HCT116 (cell line): Measurements from ENCODE around the gene ZP1. TPM values are rescaled to one million over a fixed set of nuclear protein-coding genes. Genes with fewer than 3 reads are reported as not detected.
A peak's percentile ranks its signal among the peaks of the same experiment; 100 is the strongest.

Source experiments
- ATAC-seq: fragments of 200-7000 bp; cut with Tn5 transposase; 2 replicates; pipeline ENCODE4 v1.9.1; 2020; ENCODE audit warnings: mild to moderate bottlenecking, moderate library complexity
- BruUV-seq: library from RNA; stranded (reverse); fragments of 400-500 nt; replicated peaks from 2 replicates; lab custom pipeline; 2021; lab: Mats Ljungman, UMichigan
- CTCF ChIA-PET: fragments of 300-600 bp; sonication (Branson Sonifier 250); formaldehyde crosslinking; loops from one replicate; lab custom pipeline; 2021; ENCODE audit warnings: antibody characterized with exemption; lab: Charles Lee
- POLR2A ChIA-PET: fragments of 300-600, 350-600 bp; sonication (Branson Sonifier 250); formaldehyde crosslinking; loops from one replicate; lab custom pipeline; 2021; ENCODE audit warnings: antibody characterized with exemption; lab: Charles Lee
- RAD21 ChIA-PET, 2 experiments: fragments of 300-600 bp; sonication (Branson Sonifier 250); formaldehyde crosslinking; loops; one replicate each; lab custom pipeline; 2023; ENCODE audit warnings: low total read pairs in 2 of 2; ENCODE audit not compliant: uncharacterized antibody in 2 of 2, unreplicated experiment in 2 of 2, low non-redundant PET in 1 of 2; lab: Charles Lee
- DNase-seq: peaks from one replicate; pipeline ENCODE4 v3.0.0-alpha.2; 2010; ENCODE audit warnings: low read depth, low spot score
- H2AFZ ChIP-seq: fragments of 200-600 bp; shearing (Covaris generic), sonication (generic); 2 replicates; pipeline ENCODE4 v1.6.1; 2017; ENCODE audit warnings: low read depth, mixed run types, mixed read lengths, antibody characterized with exemption, low read length; ENCODE audit not compliant: poor library complexity, severe bottlenecking
- H3K27ac ChIP-seq: 2 replicates; pipeline ENCODE4 v1.5.1; 2012; ENCODE audit warnings: low read depth, low read length
- H3K27me3 ChIP-seq: fragments of 200-600 bp; sonication (generic); 2 replicates; pipeline ENCODE4 v1.6.1; 2016; ENCODE audit warnings: mixed run types, low read length, mixed read lengths; ENCODE audit not compliant: insufficient read depth
- H3K36me3 ChIP-seq, 2 experiments: fragments of 200-500 bp in 1 of 2; fragments of 200-600 bp in 1 of 2; sonication (Bioruptor generic) in 1 of 2; sonication (generic) in 1 of 2; 2 replicates each; pipeline versions ENCODE4 v1.5.1 to v1.6.1; 2014 to 2016; ENCODE audit warnings: low read length in 2 of 2, inconsistent platforms in 1 of 2, mixed read lengths in 1 of 2, mixed run types in 1 of 2; ENCODE audit not compliant: insufficient read depth in 2 of 2, control insufficient read depth in 1 of 2
- H3K4me1 ChIP-seq, 2 experiments: fragments of 200-600 bp in 1 of 2; sonication (generic) in 1 of 2; 2 replicates each; pipeline versions ENCODE4 v1.5.1 to v1.6.1; 2012 to 2017; ENCODE audit warnings: low read length in 2 of 2, inconsistent platforms in 1 of 2, mild to moderate bottlenecking in 1 of 2, mixed read lengths in 1 of 2, mixed run types in 1 of 2, moderate library complexity in 1 of 2; ENCODE audit not compliant: insufficient read depth in 2 of 2, control insufficient read depth in 1 of 2
- H3K4me2 ChIP-seq: fragments of 200-600 bp; sonication (generic); 2 replicates; pipeline ENCODE4 v1.6.1; 2017; ENCODE audit warnings: mixed run types, low read length, mixed read lengths
- H3K4me3 ChIP-seq, 2 experiments: fragments of 200-600 bp in 1 of 2; sonication (generic) in 1 of 2; replicated peaks in 1 of 2; 2 replicates each; pipeline ENCODE4 v1.5.1; 2011 to 2016; ENCODE audit warnings: low read length in 2 of 2, control low read depth in 1 of 2, low read depth in 1 of 2, mild to moderate bottlenecking in 1 of 2, mixed read lengths in 1 of 2, mixed run types in 1 of 2
- H3K79me2 ChIP-seq: fragments of 200-600 bp; sonication (generic); 2 replicates; pipeline ENCODE4 v1.6.1; 2017; ENCODE audit warnings: mild to moderate bottlenecking, mixed run types, low read length, moderate library complexity, mixed read lengths; ENCODE audit not compliant: insufficient read depth
- H3K9ac ChIP-seq: fragments of 200-600 bp; sonication (generic); 2 replicates; pipeline ENCODE4 v1.6.1; 2016; ENCODE audit warnings: low read length, mixed read lengths
- H3K9me2 ChIP-seq: fragments of 200-600 bp; sonication (generic), shearing (Covaris generic); 2 replicates; pipeline ENCODE4 v1.6.1; 2017; ENCODE audit warnings: mixed run types, mild to moderate bottlenecking, moderate library complexity; ENCODE audit not compliant: insufficient read depth
- H3K9me3 ChIP-seq, 2 experiments: fragments of 200-500 bp in 1 of 2; fragments of 200-600 bp in 1 of 2; sonication (Bioruptor generic) in 1 of 2; sonication (generic) in 1 of 2; 2 replicates each; pipeline ENCODE4 v1.6.1; 2014 to 2017; ENCODE audit warnings: low read length in 2 of 2, mixed read lengths in 2 of 2, inconsistent platforms in 1 of 2, low read depth in 1 of 2, mild to moderate bottlenecking in 1 of 2, mixed run types in 1 of 2, moderate library complexity in 1 of 2; ENCODE audit not compliant: control insufficient read depth in 1 of 2, insufficient read depth in 1 of 2
- H4K20me1 ChIP-seq: fragments of 200-600 bp; sonication (generic), shearing (Covaris generic); 2 replicates; pipeline ENCODE4 v1.6.1; 2017; ENCODE audit warnings: mixed run types, mild to moderate bottlenecking, moderate library complexity; ENCODE audit not compliant: insufficient read depth
- CBX3 ChIP-seq: IDR thresholded peaks from 2 replicates; pipeline ENCODE4 v1.6.1; 2012; ENCODE audit warnings: low read depth
- ELF1 ChIP-seq: IDR thresholded peaks from 2 replicates; pipeline ENCODE4 v1.6.1; 2012; ENCODE audit warnings: low read depth, borderline replicate concordance
- FOSL1 ChIP-seq: IDR thresholded peaks from 2 replicates; pipeline ENCODE4 v1.6.1; 2012; ENCODE audit warnings: low read depth
- POLR2A ChIP-seq: IDR thresholded peaks from 2 replicates; pipeline ENCODE4 v1.7.0; 2011; ENCODE audit warnings: borderline replicate concordance; ENCODE audit not compliant: insufficient read depth, insufficient read length; ENCODE audit errors: extremely low read depth
- POLR2AphosphoS5 ChIP-seq: IDR thresholded peaks from 2 replicates; pipeline ENCODE4 v1.6.1; 2011; ENCODE audit warnings: mild to moderate bottlenecking, low read depth, low read length, moderate library complexity
- SRF ChIP-seq: IDR thresholded peaks from 2 replicates; pipeline ENCODE4 v1.6.1; 2012; ENCODE audit warnings: low read depth
- TCF7L2 ChIP-seq: IDR thresholded peaks from 2 replicates; pipeline ENCODE4 v1.7.0; 2011; ENCODE audit warnings: borderline replicate concordance, inconsistent platforms; ENCODE audit not compliant: insufficient read depth, insufficient read length; ENCODE audit errors: extremely low read depth
- intact Hi-C: fragments of 100-400 bp; cut with micrococcal nuclease; formaldehyde crosslinking; loops from 2 replicates; pipeline ENCODE4 v1.10.0; 2022
- total RNA-seq: library from RNA; stranded (reverse); gene quantifications from one replicate; pipeline ENCODE4 v1.2.1, GENCODE V29; 2021; ENCODE audit not compliant: unreplicated experiment
- TF ChIP-seq, protein P1 (sequence below), 3 experiments: fragments of 200-600 bp in 1 of 3; sonication (generic) in 1 of 3; IDR thresholded peaks in 2 of 3; conservative IDR thresholded peaks in 1 of 3; 2 replicates each; pipeline ENCODE4 v1.5.1; 2012 to 2017; ENCODE audit warnings: low read depth in 2 of 3, low read length in 2 of 3, antibody characterized with exemption in 1 of 3, borderline replicate concordance in 1 of 3, control low read depth in 1 of 3, mild to moderate bottlenecking in 1 of 3, mixed read lengths in 1 of 3, mixed run types in 1 of 3, moderate library complexity in 1 of 3; ENCODE audit not compliant: insufficient read depth in 1 of 3
- TF ChIP-seq, protein P2 (sequence below): IDR thresholded peaks from 2 replicates; pipeline ENCODE4 v1.6.1; 2012

ZP1 gene
- total RNA-seq, 1 experiment from 2014 or later: not detected

DNA sequence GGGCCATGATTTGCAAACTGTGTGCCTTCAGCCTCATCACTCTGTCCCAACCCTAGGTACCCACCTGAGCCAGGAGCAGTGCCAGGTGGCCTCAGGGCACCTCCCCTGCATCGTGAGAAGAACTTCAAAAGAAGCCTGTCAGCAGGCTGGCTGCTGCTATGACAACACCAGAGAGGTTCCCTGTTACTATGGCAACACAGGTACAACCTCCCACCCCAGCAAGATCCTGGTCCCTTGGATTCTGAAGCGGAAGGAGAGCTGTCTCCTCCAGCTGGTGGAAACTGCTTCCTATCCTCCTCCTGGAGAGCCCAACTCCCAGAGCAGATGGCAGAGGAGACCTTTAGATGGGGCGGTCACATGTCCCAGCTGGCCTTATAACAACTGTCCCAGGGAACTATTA is 2.9 kb downstream of the ZP1 start:
- Histone ChIP-seq H2AFZ (no peak overlapping the region), H4K20me1 (no peaks in the 10 kb centered on the region), H3K4me3 (no peak overlapping the region), H3K4me2 (no peak overlapping the region), H3K9me3 (no peaks in the 10 kb centered on the region), H3K79me2 (no peaks in the 10 kb centered on the region), H3K9me2 (no peaks in the 10 kb centered on the region), H3K27ac (no peak overlapping the region), H3K27me3 (no peaks in the 10 kb centered on the region), H3K9ac (no peak overlapping the region), H3K4me1 (peaks cover 0 to 4% of the 10 kb centered on the region in 2 experiments; a peak in 2 of 4 replicates), H3K36me3 (no peaks in the 10 kb centered on the region)
- no peak for TF ChIP-seq SRF
- TF ChIP-seq POLR2AphosphoS5: no peak
- no peak for TF ChIP-seq ELF1
- TF ChIP-seq POLR2A: no peak
- TF ChIP-seq, protein P1, sequence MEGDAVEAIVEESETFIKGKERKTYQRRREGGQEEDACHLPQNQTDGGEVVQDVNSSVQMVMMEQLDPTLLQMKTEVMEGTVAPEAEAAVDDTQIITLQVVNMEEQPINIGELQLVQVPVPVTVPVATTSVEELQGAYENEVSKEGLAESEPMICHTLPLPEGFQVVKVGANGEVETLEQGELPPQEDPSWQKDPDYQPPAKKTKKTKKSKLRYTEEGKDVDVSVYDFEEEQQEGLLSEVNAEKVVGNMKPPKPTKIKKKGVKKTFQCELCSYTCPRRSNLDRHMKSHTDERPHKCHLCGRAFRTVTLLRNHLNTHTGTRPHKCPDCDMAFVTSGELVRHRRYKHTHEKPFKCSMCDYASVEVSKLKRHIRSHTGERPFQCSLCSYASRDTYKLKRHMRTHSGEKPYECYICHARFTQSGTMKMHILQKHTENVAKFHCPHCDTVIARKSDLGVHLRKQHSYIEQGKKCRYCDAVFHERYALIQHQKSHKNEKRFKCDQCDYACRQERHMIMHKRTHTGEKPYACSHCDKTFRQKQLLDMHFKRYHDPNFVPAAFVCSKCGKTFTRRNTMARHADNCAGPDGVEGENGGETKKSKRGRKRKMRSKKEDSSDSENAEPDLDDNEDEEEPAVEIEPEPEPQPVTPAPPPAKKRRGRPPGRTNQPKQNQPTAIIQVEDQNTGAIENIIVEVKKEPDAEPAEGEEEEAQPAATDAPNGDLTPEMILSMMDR (IDR thresholded peaks at IDR 0.05 in 2 of 3, conservative IDR thresholded peaks at IDR 0.05 in 1 of 3; ENCODE audit: borderline replicate concordance in 1 of 3, insufficient read depth in 1 of 3, low read depth in 2 of 3, low read length in 2 of 3): no peak
- TF ChIP-seq CBX3: no peak
- TF ChIP-seq, protein P2, sequence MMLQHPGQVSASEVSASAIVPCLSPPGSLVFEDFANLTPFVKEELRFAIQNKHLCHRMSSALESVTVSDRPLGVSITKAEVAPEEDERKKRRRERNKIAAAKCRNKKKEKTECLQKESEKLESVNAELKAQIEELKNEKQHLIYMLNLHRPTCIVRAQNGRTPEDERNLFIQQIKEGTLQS: no peak
- peak; percentile 16 for TF ChIP-seq TCF7L2
- no peak for TF ChIP-seq FOSL1
- intact Hi-C loops: no loop called here
- ATAC-seq (no peak), DNase-seq (no peak)
- ChIA-PET POLR2A (no interaction called here), CTCF (interaction anchor here (1.0 kb wide), 1 partner anchor 17 kb away, joined by 3 read pairs; no protein-coding TSS in a partner anchor), RAD21 (no interaction called here)
- BruUV-seq: no TSS peak
